HG02642 (cell line): ENCODE results near the gene MAD2L2.

Experiments
- ATAC-seq: cut with Tn5 transposase; IDR thresholded peaks from one replicate; pipeline ENCODE4 v1.9.1; 2021; ENCODE audit warnings: mild to moderate bottlenecking; ENCODE audit not compliant: unreplicated experiment, poor library complexity

MAD2L2 gene

DNA sequence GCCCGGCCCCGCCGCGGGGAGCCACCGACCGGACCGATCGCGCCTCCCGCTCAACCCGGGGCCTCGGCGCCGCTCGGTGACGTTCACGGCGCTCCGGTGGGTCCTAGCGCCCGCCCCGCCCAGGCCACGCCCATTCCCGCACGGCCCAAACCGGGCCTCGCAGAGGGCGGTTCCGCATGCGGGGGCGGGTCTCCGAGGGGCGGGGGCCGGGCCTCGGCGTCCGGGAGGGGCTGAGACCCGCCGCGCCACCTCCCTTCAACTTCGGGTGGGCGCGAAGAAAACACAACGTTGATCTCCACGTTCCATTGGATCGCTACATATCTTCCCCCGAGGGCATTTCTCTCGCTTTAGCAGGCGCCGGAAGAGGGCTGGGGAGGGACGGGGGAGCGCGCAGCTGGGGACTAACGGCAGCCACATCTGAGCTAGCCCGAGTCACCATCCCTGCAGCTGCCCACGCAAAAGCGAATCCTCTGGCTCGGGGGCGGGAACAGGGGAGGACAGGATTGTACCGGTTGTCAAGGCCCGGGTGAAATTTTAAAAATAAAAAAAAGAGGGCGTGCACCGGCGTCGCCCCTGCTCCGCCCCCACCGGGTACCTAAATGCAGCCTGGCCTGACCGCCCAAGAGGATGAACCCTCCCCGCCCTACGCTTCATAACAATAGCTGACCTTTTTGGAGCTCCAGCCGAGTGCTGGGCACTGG is at the start of gene MAD2L2:
MAD2L2 (minus strand) TSS at position 78 of the 701 bp plus-strand sequence. CDS start 547 bp downstream, outside the sequence.
- peak; percentile 83 for ATAC-seq

DNA sequence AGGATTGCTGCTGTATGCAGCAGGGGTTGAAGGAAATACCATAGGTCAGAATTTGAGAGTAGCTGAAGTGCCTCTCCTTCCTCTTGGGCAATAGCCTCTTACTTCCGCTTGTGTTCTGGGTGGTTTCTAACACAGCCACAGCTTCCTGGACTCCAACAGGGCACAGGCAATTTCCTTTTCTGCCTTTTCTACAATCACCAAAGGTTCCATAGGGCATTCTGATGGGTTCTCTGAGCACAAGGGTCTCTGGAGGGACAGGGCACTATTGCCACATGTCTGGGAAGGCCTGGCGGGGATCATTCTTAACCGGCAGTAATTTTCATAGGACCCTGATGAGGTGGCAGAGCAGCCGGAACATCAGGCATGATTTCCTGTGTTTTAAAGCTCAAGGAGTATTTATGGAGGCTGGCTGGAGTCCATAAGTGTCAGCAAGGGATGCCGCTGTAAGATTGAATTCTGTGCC is 49.5 kb upstream of the MAD2L2 start:
- ATAC-seq = no peak

DNA sequence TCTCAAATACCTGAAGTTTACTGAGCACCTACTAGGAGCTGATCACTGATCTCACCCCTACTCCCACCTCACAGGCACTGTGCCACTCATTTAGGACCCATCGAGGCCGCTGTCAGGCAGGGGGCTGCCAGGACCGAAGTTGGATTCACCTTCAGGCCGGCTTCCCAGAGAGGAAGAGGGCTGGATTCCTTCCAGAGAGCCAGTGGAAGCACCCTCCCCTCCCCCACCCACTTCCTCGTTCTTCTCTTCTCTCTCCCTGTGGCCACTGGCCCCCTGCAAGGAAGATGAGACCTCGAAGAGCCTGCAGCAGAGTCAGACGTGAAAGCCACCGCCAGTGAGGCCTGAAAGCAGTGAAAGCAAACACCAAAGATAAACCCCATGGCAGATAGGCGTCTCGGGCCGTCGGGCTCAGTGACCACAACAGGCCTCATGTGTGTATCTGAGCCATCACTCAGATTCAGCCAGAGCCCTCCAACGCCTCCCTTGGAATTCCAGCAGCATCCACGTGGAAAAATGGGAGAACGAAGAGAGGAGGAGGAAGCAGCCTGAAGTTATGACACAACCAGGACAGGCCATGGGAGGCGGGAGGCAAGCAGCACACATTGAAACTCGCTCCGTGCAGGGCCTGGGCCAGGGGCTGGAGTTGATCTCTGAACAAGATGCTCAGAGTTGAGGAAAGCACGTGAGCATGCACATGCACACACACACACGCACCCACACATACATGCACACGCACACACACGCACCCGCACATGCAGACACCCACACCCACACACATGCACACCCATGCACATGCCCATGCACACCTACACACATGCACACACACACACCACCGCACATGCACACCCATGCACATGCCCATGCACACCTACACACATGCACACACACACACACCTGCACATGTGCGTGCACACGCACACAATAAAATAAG is 48.8 kb upstream of the MAD2L2 start:
- no peak for ATAC-seq

DNA sequence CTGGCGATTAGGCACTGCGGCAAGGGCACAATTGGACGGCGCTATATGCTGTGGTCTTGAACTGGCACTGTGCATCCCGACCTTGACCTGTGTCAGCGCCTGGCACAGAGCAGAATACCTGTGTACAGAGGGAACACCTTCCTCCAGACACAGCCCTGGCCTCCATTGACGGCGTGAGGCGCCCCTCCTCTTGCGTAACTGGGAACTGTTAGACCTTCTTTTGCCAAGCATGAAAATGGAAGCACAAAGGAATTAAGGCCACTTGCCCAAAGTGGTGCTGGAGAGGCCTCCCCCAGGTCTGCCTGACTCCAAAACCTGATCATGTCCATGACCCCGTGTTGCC is 48.2 kb upstream of the MAD2L2 start:
- ATAC-seq = no peak

DNA sequence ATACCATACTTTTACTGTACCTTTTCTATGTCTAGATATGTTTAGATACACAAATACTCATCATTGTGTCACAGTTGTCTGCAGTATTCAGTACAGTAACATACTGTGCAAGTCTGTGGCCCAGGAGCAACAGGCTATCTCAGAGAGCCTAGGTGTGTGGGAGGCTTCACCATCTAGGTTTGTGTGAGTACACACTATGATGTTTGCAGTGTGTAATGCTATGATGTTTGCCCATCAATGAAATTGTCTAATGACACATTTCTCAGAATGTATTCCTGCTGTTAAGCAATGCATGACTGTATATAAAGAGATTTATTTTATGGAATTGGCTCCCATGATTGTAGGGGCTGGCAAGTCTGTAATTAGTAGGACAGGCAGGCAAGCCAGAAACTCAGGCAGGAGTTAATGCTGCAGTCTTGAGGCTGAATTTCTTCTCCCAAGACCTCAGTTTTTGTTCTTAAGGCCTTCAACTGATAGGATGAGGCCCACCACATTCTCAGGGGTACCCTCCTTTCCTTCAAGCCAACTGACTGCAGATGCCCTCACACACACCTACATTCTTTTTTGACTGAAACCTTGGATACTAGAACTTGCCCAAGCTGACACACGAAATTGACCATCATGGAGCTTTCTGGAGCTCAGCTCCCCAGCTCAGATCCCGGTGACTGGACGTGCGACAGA is 47.3 kb upstream of the MAD2L2 start:
- no peak for ATAC-seq

DNA sequence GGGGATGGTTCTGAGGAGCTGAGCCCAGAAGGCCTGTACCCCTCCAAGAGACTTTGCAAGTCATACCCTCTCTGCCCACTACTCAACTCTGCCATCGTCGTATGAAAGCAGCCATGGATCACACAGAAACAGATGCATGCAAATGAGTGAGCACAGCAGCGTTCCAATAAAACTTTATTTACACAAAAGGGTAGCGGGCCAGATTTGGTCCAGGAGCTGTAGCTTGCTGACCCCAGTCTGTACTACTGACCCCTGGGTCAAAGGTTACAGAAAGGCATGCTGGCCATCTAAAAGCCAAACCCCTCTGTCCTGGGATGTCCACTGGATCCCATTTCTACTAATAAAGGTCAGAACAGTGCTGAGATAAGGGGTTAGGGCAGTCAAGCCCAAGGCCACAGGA is 46.2 kb upstream of the MAD2L2 start:
- ATAC-seq = no peak

DNA sequence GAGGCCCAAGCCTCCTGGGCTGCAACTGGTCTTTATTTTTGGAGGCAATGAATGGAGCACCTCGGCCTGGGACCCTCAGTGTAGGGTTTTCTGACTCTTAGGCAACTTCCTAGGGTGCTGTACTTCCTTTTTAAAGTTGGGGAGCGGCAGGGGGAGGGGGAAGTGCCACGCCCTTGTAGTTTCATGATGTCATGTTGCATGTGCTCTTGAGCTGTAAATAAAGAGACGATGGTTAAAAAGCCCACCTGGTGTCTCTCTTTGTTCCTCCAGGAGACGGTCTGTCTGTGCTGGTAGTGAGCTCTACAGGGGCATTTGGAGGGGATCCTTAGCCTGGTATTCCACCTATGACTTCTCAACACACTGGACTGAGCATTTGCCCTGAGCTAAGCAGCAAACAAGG is 44.7 kb upstream of the MAD2L2 start:
- ATAC-seq = no peak

DNA sequence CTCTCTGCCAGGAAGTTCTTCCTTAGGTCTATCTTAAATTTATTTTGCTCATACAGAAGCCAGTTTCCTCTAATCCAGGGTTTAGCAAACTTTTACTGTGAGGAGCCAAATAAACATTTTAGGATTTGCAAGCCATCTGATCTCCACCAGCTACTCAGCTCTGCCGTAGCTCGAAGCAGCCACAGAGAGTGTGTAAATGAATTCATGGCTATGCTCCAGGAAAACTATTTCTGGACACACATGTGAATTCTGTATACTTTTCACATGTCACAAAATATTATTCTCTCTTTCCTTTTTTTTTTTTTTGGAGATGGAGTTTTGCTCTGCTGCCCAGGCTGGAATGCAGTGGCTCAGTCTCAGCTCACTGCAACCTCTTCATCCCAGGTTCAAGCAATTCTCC is 41.6 kb upstream of the MAD2L2 start:
- no peak for ATAC-seq

DNA sequence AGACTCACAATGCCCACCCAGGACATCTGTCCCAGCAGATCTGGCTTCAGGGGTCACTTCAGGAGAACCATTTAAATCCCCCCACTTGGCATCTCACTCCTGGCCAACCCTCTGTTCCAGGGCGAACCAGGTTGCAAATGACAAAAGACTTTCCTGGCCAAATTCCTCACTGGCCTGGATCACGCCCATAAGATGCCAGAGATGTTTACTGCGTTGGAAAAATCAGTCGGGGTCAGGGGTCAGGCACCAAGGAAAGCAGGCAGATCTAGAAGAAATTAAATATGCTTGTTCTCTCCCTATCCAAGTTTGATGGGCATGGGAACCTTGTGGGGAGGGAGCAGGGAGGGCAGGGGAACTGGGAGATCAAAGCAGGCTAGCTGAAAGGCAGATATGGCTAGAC is 40.4 kb upstream of the MAD2L2 start:
- ATAC-seq = no peak

DNA sequence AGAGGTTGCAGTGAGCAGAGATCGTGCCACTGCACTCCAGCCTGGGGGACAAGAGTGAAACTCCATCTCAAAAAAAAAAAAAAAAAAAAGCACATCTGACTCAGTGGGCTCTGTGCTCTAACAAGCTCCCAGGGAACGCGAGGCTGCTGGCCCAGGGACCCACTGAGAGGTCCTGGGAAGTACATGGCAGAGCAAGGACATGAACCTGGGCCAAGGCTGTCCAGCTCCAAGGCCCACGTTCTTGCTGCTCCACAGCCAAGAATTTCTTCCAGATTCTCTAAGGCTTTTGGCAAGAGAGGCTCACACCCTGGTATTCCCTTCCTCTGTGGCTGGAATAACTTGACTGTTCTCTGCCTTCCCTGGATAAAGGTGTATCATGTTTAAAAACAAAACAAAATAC is 39.6 kb upstream of the MAD2L2 start:
- ATAC-seq = no peak

DNA sequence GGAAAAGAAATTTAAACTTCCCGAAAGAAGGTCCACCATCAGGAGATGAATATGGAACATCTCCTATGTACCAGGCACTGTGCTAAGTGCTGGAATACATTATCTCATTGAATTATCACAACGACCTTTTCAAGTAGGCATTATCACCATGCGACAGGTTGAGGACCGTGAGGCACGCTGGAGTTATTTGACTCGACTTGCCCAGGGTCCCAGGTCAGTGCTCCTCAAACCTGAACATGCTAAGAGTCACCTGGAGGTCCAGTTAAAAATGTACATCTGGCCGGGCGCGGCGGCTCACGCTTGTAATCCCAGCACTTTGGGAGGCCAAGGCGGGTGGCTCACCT is 39.1 kb upstream of the MAD2L2 start:
- ATAC-seq = no peak

DNA sequence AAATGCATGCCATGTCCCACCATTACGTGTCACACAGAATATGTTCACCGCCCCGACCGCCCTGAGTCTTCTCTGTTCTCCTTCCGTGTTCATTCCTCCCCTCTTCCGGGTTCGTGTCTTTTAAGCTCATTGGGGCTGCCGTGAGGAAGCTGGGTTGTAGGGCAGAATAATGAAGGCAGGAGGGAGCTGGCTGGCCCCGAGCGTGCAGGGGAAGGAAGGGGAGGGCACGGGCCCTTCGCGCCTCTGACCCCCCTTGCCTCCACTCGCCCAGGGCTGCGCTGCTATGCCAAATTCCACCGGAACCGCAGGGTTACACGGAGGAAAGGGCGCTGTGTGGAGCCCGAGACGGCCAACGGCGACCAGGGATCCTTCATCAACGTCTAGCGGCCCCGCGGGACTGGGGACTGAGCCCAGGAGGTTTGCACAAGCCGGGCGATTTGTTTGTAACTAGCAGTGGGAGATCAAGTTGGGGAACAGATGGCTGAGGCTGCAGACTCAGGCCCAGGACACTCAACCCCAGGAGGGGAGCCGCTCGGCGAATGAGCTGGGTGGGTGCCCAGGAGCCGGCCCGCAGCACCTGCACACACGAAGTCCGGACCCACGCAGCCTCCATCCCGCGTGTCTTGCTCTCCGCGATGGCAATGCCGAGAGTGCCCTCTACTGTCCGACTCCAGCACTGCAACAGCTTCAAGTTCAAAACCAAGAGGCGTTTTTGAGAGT is 38.5 kb upstream of the MAD2L2 start:
- ATAC-seq = no peak

DNA sequence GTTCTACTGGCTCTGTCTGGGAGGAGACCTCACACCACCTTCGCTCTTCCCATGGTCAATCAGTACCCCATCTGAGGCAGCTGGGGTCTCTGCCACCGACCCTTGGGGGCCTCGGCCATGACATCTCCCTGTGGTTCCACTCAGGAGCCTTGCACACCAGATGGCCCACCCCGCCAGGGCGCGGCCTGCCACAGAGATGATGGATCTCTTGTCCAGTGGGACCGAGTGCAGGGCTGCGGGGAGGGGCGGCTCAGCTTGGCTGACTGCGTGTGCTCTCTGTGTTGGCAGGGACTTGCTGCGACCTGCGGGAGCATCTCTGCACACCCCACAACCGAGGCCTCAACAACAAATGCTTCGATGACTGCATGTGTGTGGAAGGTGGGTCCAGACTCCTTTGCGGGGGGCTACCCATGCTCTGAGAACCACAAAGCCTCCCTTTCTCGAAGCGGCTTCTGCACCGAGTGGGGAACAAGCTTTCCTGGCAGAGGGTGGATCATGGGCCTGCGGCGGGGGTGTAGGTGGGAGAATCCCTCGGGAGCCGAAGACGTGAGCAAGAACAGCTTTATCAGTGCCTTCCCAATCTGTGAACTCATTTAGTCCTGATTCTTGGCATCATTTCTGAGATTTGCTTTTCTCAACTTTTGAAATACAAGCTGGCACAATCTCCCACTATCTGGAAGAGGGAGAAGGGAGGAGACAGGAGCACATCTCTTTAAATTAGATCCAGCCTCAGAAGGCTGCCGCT is 34.1 kb upstream of the MAD2L2 start:
- no peak for ATAC-seq

DNA sequence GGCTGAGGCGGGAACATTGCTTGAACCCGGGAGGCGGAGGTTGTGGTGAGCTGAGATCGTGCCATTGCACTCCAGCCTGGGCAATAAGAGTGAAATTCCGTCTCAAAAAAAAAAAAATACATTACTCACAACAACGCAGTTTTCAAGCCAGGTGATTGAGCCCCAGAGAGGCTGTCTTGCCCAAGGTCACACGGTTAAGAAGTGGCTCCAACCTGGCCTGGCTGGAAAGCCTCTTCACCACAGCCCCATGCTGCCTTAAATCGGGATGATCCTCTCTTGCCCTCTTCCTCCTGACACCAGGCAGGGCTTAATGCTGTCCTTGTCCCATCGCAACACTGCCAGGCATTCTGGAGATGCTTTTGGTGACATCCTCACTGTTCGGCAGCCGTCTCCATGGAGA is 32.1 kb upstream of the MAD2L2 start:
- no peak for ATAC-seq

DNA sequence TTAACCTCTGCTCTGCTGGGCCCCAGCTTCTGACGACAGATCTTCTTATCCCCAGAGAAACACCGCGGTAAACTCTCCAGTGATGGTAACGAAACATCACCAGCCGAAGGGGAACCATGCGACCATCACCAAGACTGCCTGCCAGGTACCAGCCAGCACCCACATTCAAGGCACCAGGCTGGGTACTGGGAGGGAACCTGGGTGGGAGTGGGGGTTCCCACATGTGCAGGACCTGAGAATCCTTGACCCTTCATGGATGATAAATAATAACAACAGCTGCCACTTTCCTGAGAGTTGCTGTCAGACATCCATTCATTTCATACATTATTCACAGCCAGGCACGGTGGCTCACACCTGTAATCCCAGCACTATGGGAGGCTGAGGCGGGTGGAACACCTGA is 31.3 kb upstream of the MAD2L2 start:
- ATAC-seq = no peak

DNA sequence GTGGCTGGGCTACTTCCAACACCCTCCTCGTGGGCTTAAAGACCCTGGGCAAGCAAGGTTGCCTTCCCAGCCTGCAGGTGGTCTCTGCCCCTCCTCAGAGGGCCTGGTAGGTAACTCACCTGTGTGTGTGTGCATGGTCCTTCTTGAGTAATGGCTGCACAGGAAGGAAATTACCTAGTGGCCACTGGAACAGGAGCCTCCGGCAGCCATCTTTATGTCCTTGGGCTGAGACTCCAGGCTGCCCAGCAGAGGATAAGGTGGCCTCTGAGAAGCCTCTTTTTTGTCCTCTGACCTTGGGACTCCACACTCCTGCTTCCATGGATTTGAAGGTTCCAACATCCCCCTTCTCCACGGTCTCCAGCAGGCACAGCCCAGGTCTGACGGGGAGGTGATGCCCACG is 30.5 kb upstream of the MAD2L2 start:
- ATAC-seq = no peak

DNA sequence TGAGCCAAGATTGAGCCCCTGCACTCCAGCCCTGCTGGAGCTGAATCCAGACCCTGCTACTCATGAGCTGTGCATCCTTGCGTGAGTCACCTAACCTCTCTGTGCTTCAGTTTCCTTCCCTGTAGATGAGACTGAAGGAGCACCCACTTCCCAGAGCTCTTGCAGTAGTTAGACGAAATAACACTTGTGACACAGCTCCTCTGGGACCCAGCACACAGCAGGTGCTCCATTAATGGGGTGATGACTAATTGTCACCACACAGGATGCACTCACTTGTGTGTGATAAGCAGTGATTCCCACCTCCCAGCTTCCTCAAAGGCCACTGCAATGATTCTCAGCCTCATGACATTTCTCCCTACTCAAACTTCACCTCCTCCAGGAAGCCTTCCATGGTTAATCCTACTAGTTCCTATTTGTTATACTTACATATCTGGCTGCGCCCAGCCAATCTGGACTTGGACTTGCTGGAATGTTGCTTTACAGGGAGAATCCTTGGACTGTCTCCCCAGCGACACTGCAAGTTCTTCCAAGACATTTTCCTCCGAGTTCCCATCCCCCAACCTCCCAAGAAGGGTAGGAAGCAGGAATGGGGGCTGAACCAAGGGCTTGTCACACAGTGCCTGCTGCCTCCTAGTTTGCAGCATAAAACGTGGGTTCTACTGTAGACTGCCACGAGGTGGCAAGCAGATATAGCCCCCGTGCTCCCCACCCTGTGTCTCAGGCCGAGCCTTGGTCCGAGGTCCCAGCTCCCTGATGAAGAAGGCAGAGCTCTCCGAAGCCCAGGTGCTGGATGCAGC is 27.8 kb upstream of the MAD2L2 start:
- no peak for ATAC-seq

DNA sequence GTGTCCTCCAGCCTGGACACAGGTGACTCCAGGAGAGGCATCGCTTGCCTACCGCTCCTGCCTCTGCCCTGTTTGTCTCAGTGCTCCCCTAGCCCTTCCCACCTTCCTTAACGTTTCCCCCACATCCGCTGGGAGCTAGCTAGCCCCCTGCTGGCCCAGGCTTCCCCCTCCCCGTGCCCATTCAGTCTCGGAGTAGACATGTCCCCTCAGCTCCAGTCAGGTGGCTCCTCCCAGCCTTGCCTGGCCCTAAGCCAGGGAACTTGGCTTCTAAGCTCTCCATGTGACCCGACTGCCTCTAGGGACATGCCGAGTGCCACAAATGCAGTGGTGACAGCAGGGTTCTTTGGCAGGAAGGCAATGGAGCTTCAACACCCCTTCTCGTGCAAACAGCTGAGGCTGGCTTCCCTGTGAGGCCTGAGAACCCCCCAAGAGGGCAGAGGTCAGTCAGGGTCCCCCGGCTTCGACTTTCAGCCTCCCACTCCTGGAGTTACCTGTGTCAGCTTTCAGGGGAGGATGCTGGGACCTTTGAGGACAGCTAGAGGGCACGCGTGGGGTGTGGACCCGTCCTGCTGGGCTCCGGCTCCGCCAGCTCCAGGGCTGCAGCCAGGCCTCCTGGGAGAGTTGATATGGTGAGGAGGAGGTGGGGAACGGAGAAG is 26.8 kb upstream of the MAD2L2 start:
- ATAC-seq = no peak

DNA sequence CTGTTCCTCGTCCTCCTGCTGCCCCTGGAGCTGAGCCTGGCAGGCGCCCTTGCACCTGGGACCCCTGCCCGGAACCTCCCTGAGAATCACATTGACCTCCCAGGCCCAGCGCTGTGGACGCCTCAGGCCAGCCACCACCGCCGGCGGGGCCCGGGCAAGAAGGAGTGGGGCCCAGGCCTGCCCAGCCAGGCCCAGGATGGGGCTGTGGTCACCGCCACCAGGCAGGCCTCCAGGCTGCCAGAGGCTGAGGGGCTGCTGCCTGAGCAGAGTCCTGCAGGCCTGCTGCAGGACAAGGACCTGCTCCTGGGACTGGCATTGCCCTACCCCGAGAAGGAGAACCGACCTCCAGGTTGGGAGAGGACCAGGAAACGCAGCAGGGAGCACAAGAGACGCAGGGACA is 25.3 kb upstream of the MAD2L2 start:
- no peak for ATAC-seq
